ENCODE results near the gene DUXB. TPM values are rescaled to one million over a fixed set of nuclear protein-coding genes. Genes with fewer than 3 reads are reported as not detected.
A peak's percentile ranks its signal among the peaks of the same experiment; 100 is the strongest.

DUXB gene
- total RNA-seq (not detected), polyA plus RNA-seq (not detected)
- long read RNA-seq, donor 1 = 0 reads
- long read RNA-seq, donor 2 = 0 reads
- long read RNA-seq, donor 3 = 0 reads
- long read RNA-seq, donor 4 = 0 reads
- long read RNA-seq, donor 5 = 0 reads
- long read RNA-seq, donor 6 = 0 reads
- long read RNA-seq, donor 7 = 0 reads
- long read RNA-seq, donor 8 = 0 reads
- long read RNA-seq, donor 9 = 0 reads
- long read RNA-seq, donor 10 = 0 reads

- Histone ChIP-seq H3K27me3 (no peaks in the 10 kb centered on the region), H3K36me3 (no peaks in the 10 kb centered on the region), H3K4me3 (no peak within 1 kb of the TSS), H3K27ac (no peak within 1 kb of the TSS), H3K9me3 (no peaks in the 10 kb centered on the region), H3K4me1 (no peaks in the 10 kb centered on the region)
- no peak for TF ChIP-seq EP300 (IDR thresholded peaks at IDR 0.05)
- TF ChIP-seq CTCF (IDR thresholded peaks at IDR 0.05) = no peak
- no peak for TF ChIP-seq POLR2A (IDR thresholded peaks at IDR 0.05)
- TF ChIP-seq POLR2AphosphoS5 (IDR thresholded peaks at IDR 0.05) = no peak
- DNase-seq = no peak
- WGBS, 5 donors = 81 to 98% (median 91%) methylated on average over 5 of the region's 5 CpGs
- intact Hi-C loops (cut with DNase I; ENCODE audit: low total_unique reads) = no loop called here
These were observed at the start of gene DUXB for GRCh38 chr16:75701361-75701760. DUXB (minus strand) TSS chr16:75701461; CDS start chr16:75701418, 43 bp downstream.

GRCh38 chr16:75750528-75750927 is 49.3 kb upstream of the DUXB start:
- intact Hi-C loops (cut with DNase I; ENCODE audit: low total_unique reads) = no loop called here
- H3K9me3 ChIP-seq = no peaks in the 10 kb centered on the region
- DNase-seq = peak in 1 of 2 donors; percentile 38
- H3K36me3 ChIP-seq = no peaks in the 10 kb centered on the region
- TF ChIP-seq EP300 (IDR thresholded peaks at IDR 0.05) = no peak
- TF ChIP-seq POLR2A (IDR thresholded peaks at IDR 0.05) = no peak
- TF ChIP-seq POLR2AphosphoS5 (IDR thresholded peaks at IDR 0.05) = no peak
- TF ChIP-seq CTCF (IDR thresholded peaks at IDR 0.05) = no peak
- no peak overlapping the region for H3K4me3 ChIP-seq
- 29 to 54% (median 34%) methylated on average over 3 of the region's 3 CpGs for WGBS, 5 donors
- no peaks in the 10 kb centered on the region for H3K27me3 ChIP-seq
- peaks cover 0 to 19% (median 16%) of the 10 kb centered on the region in 4 donors for H3K4me1 ChIP-seq
- H3K27ac ChIP-seq = no peak overlapping the region

- intact Hi-C loops (cut with DNase I; ENCODE audit: low total_unique reads) = no loop called here
- H3K9me3 ChIP-seq = peaks cover 0 to 11% (median 3%) of the 10 kb centered on the region in 4 donors
- DNase-seq = no peak
- WGBS, 5 donors = 79 to 88% (median 86%) methylated on average over 3 of the region's 3 CpGs
- H3K4me3 ChIP-seq = no peak overlapping the region
- H3K27ac ChIP-seq = no peak overlapping the region
- H3K36me3 ChIP-seq = no peaks in the 10 kb centered on the region
- no peaks in the 10 kb centered on the region for H3K27me3 ChIP-seq
- H3K4me1 ChIP-seq = peaks cover 0 to 7% (median 2%) of the 10 kb centered on the region in 4 donors
- TF ChIP-seq POLR2A (IDR thresholded peaks at IDR 0.05) (no peak), CTCF (IDR thresholded peaks at IDR 0.05) (no peak), EP300 (IDR thresholded peaks at IDR 0.05) (no peak), POLR2AphosphoS5 (IDR thresholded peaks at IDR 0.05) (no peak)
These were observed 45.1 kb upstream of the DUXB start for GRCh38 chr16:75746359-75746758.

- 58 to 73% (median 63%) methylated on average over 1 of the region's 1 CpG for WGBS, 5 donors
- peaks cover 0 to 7% (median 2%) of the 10 kb centered on the region in 4 donors for H3K4me1 ChIP-seq
- TF ChIP-seq POLR2AphosphoS5 (IDR thresholded peaks at IDR 0.05) (no peak), EP300 (IDR thresholded peaks at IDR 0.05) (no peak), CTCF (IDR thresholded peaks at IDR 0.05) (no peak), POLR2A (IDR thresholded peaks at IDR 0.05) (no peak)
- no peak for DNase-seq
- H3K4me3 ChIP-seq = no peak overlapping the region
- H3K27ac ChIP-seq = no peak overlapping the region
- no peaks in the 10 kb centered on the region for H3K36me3 ChIP-seq
- peaks cover 0 to 13% (median 3%) of the 10 kb centered on the region in 4 donors for H3K9me3 ChIP-seq
- intact Hi-C loops (cut with DNase I; ENCODE audit: low total_unique reads) = no loop called here
- no peaks in the 10 kb centered on the region for H3K27me3 ChIP-seq
These were observed 44.6 kb upstream of the DUXB start for GRCh38 chr16:75745823-75746222.

All from stomach (tissue), 19 donors.